GM19239 (cell line): ENCODE data around the gene AARS2.

ENCODE experiments used
- DNase-seq: peaks from one replicate; pipeline ENCODE4 v3.0.0; 2011; ENCODE audit warnings: low spot score; ENCODE audit not compliant: insufficient read length
- FAIRE-seq: peaks from 2 replicates; lab custom pipeline; 2011; peaks lifted over from hg19 to GRCh38; lab: Jason Lieb, UNC

The AARS2 gene

DNA sequence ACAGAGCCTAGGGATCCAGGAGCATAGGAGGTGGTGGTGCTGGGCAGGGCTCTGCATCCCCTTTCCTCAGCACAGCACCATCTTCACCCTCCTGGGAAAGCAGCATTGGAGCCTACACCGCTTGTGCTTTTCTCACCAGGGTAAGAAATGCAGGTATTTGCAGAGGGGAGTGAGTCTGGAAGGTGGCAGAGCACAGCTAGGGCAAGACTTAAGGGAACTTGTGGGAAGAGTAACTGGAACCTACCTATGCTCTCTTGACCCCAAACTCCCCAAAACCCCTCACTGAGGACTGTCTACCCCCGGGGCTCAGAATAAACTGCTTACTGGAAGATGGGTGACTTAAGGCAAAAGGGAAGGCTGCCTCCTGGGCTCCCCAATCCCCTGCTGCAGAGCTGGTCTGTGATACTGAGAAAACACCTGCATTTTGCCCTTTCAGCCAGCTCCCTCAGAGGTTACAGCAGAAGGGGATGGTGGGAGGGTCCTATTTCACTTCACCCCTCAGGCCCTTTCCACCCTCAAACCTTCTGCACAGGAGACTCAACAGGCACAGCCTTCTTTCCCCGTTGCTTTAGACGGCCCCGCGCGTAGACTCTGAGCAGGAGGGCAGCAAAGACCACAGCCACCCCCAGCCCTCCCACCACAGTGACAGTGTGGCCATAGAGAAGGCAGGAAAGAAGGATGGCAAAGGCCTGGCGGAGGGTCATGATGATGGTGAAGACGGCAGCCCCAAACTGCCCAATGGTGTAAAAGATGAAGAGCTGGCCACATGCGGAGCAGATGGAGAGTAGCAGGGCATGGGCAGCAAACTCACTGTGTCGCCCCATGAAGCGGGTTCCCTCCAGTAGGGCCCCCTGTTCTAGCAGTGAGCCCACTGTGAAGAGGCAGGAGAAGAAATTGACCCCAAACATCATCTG is 58.7 kb downstream of the AARS2 start:
- DNase-seq (no peak), FAIRE-seq (no peak)

DNA sequence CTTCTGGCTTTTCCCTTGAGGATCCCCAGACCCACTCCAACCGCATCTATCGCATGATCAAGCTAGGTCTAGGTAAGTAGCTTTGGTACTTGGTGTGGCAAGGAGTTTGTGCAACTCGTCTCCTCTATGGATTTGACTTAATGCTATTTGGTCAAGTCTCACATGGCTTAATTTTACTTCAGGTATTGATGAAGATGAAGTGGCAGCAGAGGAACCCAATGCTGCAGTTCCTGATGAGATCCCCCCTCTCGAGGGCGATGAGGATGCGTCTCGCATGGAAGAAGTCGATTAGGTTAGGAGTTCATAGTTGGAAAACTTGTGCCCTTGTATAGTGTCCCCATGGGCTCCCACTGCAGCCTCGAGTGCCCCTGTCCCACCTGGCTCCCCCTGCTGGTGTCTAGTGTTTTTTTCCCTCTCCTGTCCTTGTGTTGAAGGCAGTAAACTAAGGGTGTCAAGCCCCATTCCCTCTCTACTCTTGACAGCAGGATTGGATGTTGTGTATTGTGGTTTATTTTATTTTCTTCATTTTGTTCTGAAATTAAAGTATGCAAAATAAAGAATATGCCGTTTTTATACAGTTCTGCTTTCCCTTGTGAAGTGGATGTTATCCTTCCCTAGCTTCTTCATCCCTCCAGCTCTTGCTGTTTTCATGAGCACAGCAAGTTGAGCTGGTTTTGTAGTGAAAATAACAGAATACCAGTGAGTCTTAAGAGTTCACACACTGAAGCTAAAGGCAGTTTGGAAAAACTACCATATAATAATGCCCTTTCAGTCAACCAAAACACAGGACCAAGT is 59.6 kb downstream of the AARS2 start:
- FAIRE-seq: no peak
- DNase-seq: no peak

GRCh38 chr6:44251576-44252524 is 61.3 kb downstream of the AARS2 start:
- DNase-seq (no peak), FAIRE-seq (no peak)

DNA sequence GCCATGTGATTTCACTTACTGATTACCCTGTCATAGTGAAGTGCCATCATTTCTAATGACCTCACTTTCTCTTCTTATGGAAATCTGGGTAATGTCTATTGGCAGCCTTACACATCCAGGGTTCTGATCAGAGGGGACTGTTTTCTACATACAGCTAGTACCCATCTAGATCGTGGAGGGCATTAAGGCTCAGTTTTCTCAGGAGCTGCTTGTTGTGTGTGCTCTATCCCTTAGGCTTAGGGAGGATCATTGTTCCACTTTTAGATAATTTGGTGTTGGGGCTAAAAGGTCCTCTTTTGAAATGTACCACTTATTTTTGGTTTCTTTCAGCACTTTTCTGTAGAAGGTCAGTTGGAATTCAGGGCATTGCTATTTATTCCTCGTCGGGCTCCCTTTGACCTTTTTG is 62.4 kb downstream of the AARS2 start:
- no peak for FAIRE-seq

DNA sequence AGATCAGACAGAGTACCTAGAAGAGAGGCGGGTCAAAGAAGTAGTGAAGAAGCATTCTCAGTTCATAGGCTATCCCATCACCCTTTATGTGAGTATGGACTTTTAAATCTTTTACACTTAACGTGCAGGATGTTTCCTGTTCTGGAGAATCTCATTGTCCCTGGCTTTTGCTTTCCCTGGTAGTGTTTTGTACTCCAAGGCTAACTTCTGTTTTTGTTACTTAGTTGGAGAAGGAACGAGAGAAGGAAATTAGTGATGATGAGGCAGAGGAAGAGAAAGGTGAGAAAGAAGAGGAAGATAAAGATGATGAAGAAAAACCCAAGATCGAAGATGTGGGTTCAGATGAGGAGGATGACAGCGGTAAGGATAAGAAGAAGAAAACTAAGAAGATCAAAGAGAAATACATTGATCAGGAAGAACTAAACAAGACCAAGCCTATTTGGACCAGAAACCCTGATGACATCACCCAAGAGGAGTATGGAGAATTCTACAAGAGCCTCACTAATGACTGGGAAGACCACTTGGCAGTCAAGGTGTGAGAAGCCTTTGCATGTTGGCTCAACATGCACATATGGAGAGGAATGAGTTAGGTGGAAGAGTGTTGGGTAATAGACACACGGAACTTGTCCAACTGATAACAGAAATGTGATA is 63.0 kb downstream of the AARS2 start:
- FAIRE-seq (no peak), DNase-seq (no peak)

More for the DNA sequence above, 62.4 kb downstream of the AARS2 start:
- no peak for DNase-seq
